GM23338 (cell line): ENCODE results near the gene KRTAP4-9. TPM values are rescaled to one million over a fixed set of nuclear protein-coding genes. Genes with fewer than 3 reads are reported as not detected.

Experiments
- ATAC-seq: fragments of 200-7000 bp; cut with Tn5 transposase; 3 replicates; pipeline ENCODE4 v1.9.1; 2020
- DNase-seq: peaks from one replicate; pipeline ENCODE4 v3.0.0-alpha.2; 2015; ENCODE audit warnings: low spot score
- H2AFZ ChIP-seq: fragments of 200-600 bp; sonication (generic); 2 replicates; pipeline ENCODE4 v1.8.0; 2016; ENCODE audit warnings: antibody characterized with exemption, mild to moderate bottlenecking, moderate library complexity
- H3F3A ChIP-seq: fragments of 200-600 bp; sonication (generic); replicated peaks from 2 replicates; pipeline ENCODE4 v1.8.0; 2017; ENCODE audit warnings: antibody characterized with exemption, mixed run types, low read depth
- H3K27ac ChIP-seq: fragments of 200-600 bp; sonication (generic); 2 replicates; pipeline ENCODE4 v1.6.1; 2016; ENCODE audit warnings: low read depth
- H3K27me3 ChIP-seq: fragments of 200-600 bp; sonication (generic); 2 replicates; pipeline ENCODE4 v1.8.0; 2016; ENCODE audit warnings: mild to moderate bottlenecking, mixed run types, moderate library complexity; ENCODE audit not compliant: insufficient read depth
- H3K36me3 ChIP-seq: fragments of 200-600 bp; sonication (generic); 2 replicates; pipeline ENCODE4 v1.8.0; 2016; ENCODE audit warnings: mild to moderate bottlenecking; ENCODE audit not compliant: insufficient read depth
- H3K4me1 ChIP-seq: fragments of 200-600 bp; sonication (generic); 2 replicates; pipeline ENCODE4 v1.8.0; 2016; ENCODE audit warnings: mild to moderate bottlenecking, moderate library complexity; ENCODE audit not compliant: insufficient read depth
- H3K4me2 ChIP-seq: fragments of 200-600 bp; sonication (generic); 2 replicates; pipeline ENCODE4 v1.7.1; 2017; ENCODE audit warnings: mixed run types
- H3K4me3 ChIP-seq: fragments of 200-600 bp; sonication (generic); 2 replicates; pipeline ENCODE4 v1.6.1; 2016; ENCODE audit warnings: mixed run types
- H3K79me2 ChIP-seq: fragments of 200-600 bp; sonication (generic); replicated peaks from 2 replicates; pipeline ENCODE4 v1.8.0; 2017; ENCODE audit warnings: mild to moderate bottlenecking; ENCODE audit not compliant: insufficient read depth
- H3K9me2 ChIP-seq: fragments of 200-600 bp; sonication (generic); 2 replicates; pipeline ENCODE4 v1.8.0; 2017; ENCODE audit not compliant: insufficient read depth
- H4K20me1 ChIP-seq: fragments of 200-600 bp; sonication (generic); replicated peaks from 2 replicates; pipeline ENCODE4 v1.8.0; 2017; ENCODE audit warnings: mild to moderate bottlenecking; ENCODE audit not compliant: insufficient read depth
- H3K27ac Mint-ChIP-seq: 2 replicates; pipeline ENCODE4 v1.8.0; 2020; ENCODE audit warnings: inconsistent platforms, mild to moderate bottlenecking, moderate library complexity, mixed read lengths
- H3K27me3 Mint-ChIP-seq: 3 replicates; pipeline ENCODE4 v1.8.0; 2022; ENCODE audit warnings: low read depth, mild to moderate bottlenecking, moderate library complexity, mixed read lengths, inconsistent platforms; ENCODE audit not compliant: insufficient read depth, poor library complexity
- H3K36me3 Mint-ChIP-seq: 3 replicates; pipeline ENCODE4 v1.8.0; 2021; ENCODE audit warnings: low read depth, mild to moderate bottlenecking, inconsistent platforms, moderate library complexity, mixed read lengths
- H3K4me1 Mint-ChIP-seq: 3 replicates; pipeline ENCODE4 v1.8.0; 2020; ENCODE audit warnings: mild to moderate bottlenecking, inconsistent platforms, mixed read lengths
- H3K4me3 Mint-ChIP-seq: 3 replicates; pipeline ENCODE4 v1.8.0; 2021; ENCODE audit warnings: moderate library complexity, mild to moderate bottlenecking, inconsistent platforms, mixed read lengths
- H3K9me3 Mint-ChIP-seq: 3 replicates; pipeline ENCODE4 v1.8.0; 2020; ENCODE audit warnings: moderate library complexity, mild to moderate bottlenecking, inconsistent platforms, mixed read lengths
- CREB1 ChIP-seq: fragments of 250-450 bp; sonication (Bioruptor Pico); IDR thresholded peaks from 2 replicates; pipeline ENCODE4 v1.5.0; 2020; ENCODE audit warnings: low read depth, mild to moderate bottlenecking, moderate library complexity
- EZH2 ChIP-seq: fragments of 200-600 bp; sonication (generic); IDR thresholded peaks from one replicate; pipeline ENCODE4 v1.8.0; 2017; ENCODE audit warnings: antibody characterized with exemption, mild to moderate bottlenecking, low read depth; ENCODE audit not compliant: unreplicated experiment
- EZH2phosphoT487 ChIP-seq: fragments of 200-600 bp; sonication (generic); IDR thresholded peaks from one replicate; pipeline ENCODE4 v1.8.1; 2018; ENCODE audit warnings: antibody characterized with exemption; ENCODE audit not compliant: unreplicated experiment
- JUNB ChIP-seq: IDR thresholded peaks from one replicate; pipeline ENCODE4 v1.6.1; 2016; ENCODE audit warnings: antibody characterized with exemption; ENCODE audit not compliant: unreplicated experiment
- NANOG ChIP-seq: IDR thresholded peaks from 2 replicates; pipeline ENCODE4 v1.6.1; 2016; ENCODE audit warnings: antibody characterized with exemption, borderline replicate concordance
- STAT1 ChIP-seq: IDR thresholded peaks from one replicate; pipeline ENCODE4 v1.6.1; 2016; ENCODE audit warnings: antibody characterized with exemption; ENCODE audit not compliant: unreplicated experiment
- ZNF114 ChIP-seq: fragments of 250-450 bp; sonication (Bioruptor Pico); IDR thresholded peaks from 2 replicates; pipeline ENCODE4 v1.5.0; 2020; ENCODE audit warnings: mild to moderate bottlenecking, moderate library complexity
- ZNF331 ChIP-seq: fragments of 250-450 bp; sonication (Bioruptor Pico); IDR thresholded peaks from 2 replicates; pipeline ENCODE4 v1.5.0; 2020; ENCODE audit warnings: low read depth, mild to moderate bottlenecking, moderate library complexity
- polyA plus RNA-seq: library from polyadenylated mRNA; unstranded; fragments of >200 nt; fragmentation: Nextera tagmentation; extraction: Ambion mirVana; gene quantifications from 2 replicates; pipeline ENCODE4 v1.2.1, GENCODE V29; 2016
- total RNA-seq: library from RNA; depleted of rRNA; stranded (reverse); fragments of >200 nt; shearing (Covaris generic); gene quantifications from 2 replicates; pipeline ENCODE4 v1.2.3, GENCODE V29; 2014
- TF ChIP-seq, protein P1 (sequence below): fragments of 250-450 bp; sonication (Bioruptor Pico); IDR thresholded peaks from 2 replicates; pipeline ENCODE4 v1.5.0; 2020; ENCODE audit warnings: mild to moderate bottlenecking, moderate library complexity
- TF ChIP-seq, protein P2 (sequence below): IDR thresholded peaks from 2 replicates; pipeline ENCODE4 v1.6.1; 2016; ENCODE audit warnings: antibody characterized with exemption
- TF ChIP-seq, protein P3 (sequence below), 2 experiments: fragments of 200-600 bp in 1 of 2; sonication (generic) in 1 of 2; conservative IDR thresholded peaks; 2 replicates each; pipeline versions ENCODE4 v1.5.1 to v1.6.1; 2016 to 2017; ENCODE audit warnings: antibody characterized with exemption in 2 of 2, low read depth in 2 of 2, mild to moderate bottlenecking in 2 of 2, moderate library complexity in 1 of 2
- TF ChIP-seq, protein P4 (sequence below): IDR thresholded peaks from one replicate; pipeline ENCODE4 v1.6.1; 2018; ENCODE audit warnings: antibody characterized with exemption; ENCODE audit not compliant: unreplicated experiment

The KRTAP4-9 gene
- total and polyA plus RNA-seq, 2 experiments from 2014 or later = not detected

DNA sequence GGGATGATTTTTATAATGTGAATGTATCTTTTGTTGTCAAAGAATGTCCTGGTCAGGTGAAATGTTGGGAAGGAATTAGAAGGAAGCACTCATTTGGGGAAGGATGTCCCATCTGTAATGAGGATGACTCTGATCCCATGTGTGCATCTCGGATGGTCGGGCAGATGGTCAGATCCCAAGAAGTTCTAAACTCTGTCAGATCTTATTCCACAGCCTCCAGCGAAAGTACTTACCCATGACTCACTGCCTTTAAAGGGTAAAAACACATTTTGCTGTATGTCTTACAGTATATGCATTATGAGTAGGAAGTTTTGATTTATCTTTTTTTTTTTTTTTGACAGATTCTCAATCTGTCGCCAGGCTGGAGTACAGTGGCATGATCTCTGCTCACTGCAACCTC is 13.5 kb downstream of the KRTAP4-9 start:
- no peak for ATAC-seq

More for the DNA sequence above, 13.5 kb downstream of the KRTAP4-9 start:
- no peaks in the 10 kb centered on the region for H3K27me3 ChIP-seq
- Mint-ChIP-seq H3K36me3 (peaks cover 13% of the 10 kb centered on the region), H3K27ac (no peak overlapping the region), H3K4me3 (no peak overlapping the region), H3K9me3 (peaks cover 5% of the 10 kb centered on the region; the same call in 2 of the 3 replicates), H3K4me1 (peaks cover 33% of the 10 kb centered on the region), H3K27me3 (peaks cover 6% of the 10 kb centered on the region)
- H3K27ac ChIP-seq = no peak overlapping the region
- no peak for DNase-seq
- H3K79me2 ChIP-seq = no peaks in the 10 kb centered on the region
- H3K4me2 ChIP-seq = no peak overlapping the region
- H3K36me3 ChIP-seq = no peaks in the 10 kb centered on the region; the same call in 1 of the 2 replicates
- H2AFZ ChIP-seq = no peak overlapping the region
- 0 out of 2 replicates have a peak, but pooled peaks cover 4% of the 10 kb centered on the region for H3K4me1 ChIP-seq
- H3K9me2 ChIP-seq = no peaks in the 10 kb centered on the region
- no peak for TF ChIP-seq EZH2phosphoT487
- TF ChIP-seq CREB1 (CRISPR knock-in tag) = no peak
- no peak for TF ChIP-seq JUNB
- TF ChIP-seq, protein P1, sequence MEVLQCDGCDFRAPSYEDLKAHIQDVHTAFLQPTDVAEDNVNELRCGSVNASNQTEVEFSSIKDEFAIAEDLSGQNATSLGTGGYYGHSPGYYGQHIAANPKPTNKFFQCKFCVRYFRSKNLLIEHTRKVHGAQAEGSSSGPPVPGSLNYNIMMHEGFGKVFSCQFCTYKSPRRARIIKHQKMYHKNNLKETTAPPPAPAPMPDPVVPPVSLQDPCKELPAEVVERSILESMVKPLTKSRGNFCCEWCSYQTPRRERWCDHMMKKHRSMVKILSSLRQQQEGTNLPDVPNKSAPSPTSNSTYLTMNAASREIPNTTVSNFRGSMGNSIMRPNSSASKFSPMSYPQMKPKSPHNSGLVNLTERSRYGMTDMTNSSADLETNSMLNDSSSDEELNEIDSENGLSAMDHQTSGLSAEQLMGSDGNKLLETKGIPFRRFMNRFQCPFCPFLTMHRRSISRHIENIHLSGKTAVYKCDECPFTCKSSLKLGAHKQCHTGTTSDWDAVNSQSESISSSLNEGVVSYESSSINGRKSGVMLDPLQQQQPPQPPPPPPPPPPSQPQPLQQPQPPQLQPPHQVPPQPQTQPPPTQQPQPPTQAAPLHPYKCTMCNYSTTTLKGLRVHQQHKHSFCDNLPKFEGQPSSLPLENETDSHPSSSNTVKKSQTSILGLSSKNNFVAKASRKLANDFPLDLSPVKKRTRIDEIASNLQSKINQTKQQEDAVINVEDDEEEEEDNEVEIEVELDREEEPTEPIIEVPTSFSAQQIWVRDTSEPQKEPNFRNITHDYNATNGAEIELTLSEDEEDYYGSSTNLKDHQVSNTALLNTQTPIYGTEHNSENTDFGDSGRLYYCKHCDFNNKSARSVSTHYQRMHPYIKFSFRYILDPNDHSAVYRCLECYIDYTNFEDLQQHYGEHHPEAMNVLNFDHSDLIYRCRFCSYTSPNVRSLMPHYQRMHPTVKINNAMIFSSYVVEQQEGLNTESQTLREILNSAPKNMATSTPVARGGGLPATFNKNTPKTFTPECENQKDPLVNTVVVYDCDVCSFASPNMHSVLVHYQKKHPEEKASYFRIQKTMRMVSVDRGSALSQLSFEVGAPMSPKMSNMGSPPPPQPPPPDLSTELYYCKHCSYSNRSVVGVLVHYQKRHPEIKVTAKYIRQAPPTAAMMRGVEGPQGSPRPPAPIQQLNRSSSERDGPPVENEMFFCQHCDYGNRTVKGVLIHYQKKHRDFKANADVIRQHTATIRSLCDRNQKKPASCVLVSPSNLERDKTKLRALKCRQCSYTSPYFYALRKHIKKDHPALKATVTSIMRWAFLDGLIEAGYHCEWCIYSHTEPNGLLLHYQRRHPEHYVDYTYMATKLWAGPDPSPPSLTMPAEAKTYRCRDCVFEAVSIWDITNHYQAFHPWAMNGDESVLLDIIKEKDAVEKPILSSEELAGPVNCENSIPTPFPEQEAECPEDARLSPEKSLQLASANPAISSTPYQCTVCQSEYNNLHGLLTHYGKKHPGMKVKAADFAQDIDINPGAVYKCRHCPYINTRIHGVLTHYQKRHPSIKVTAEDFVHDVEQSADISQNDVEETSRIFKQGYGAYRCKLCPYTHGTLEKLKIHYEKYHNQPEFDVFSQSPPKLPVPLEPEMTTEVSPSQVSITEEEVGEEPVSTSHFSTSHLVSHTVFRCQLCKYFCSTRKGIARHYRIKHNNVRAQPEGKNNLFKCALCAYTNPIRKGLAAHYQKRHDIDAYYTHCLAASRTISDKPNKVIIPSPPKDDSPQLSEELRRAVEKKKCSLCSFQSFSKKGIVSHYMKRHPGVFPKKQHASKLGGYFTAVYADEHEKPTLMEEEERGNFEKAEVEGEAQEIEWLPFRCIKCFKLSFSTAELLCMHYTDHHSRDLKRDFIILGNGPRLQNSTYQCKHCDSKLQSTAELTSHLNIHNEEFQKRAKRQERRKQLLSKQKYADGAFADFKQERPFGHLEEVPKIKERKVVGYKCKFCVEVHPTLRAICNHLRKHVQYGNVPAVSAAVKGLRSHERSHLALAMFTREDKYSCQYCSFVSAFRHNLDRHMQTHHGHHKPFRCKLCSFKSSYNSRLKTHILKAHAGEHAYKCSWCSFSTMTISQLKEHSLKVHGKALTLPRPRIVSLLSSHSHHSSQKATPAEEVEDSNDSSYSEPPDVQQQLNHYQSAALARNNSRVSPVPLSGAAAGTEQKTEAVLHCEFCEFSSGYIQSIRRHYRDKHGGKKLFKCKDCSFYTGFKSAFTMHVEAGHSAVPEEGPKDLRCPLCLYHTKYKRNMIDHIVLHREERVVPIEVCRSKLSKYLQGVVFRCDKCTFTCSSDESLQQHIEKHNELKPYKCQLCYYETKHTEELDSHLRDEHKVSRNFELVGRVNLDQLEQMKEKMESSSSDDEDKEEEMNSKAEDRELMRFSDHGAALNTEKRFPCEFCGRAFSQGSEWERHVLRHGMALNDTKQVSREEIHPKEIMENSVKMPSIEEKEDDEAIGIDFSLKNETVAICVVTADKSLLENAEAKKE (CRISPR knock-in tag) = no peak
- no peak for TF ChIP-seq ZNF114 (CRISPR knock-in tag)
- TF ChIP-seq STAT1 = no peak
- TF ChIP-seq ZNF331 (CRISPR knock-in tag) = no peak
- TF ChIP-seq, protein P2, sequence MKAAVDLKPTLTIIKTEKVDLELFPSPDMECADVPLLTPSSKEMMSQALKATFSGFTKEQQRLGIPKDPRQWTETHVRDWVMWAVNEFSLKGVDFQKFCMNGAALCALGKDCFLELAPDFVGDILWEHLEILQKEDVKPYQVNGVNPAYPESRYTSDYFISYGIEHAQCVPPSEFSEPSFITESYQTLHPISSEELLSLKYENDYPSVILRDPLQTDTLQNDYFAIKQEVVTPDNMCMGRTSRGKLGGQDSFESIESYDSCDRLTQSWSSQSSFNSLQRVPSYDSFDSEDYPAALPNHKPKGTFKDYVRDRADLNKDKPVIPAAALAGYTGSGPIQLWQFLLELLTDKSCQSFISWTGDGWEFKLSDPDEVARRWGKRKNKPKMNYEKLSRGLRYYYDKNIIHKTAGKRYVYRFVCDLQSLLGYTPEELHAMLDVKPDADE = no peak
- TF ChIP-seq, protein P3, sequence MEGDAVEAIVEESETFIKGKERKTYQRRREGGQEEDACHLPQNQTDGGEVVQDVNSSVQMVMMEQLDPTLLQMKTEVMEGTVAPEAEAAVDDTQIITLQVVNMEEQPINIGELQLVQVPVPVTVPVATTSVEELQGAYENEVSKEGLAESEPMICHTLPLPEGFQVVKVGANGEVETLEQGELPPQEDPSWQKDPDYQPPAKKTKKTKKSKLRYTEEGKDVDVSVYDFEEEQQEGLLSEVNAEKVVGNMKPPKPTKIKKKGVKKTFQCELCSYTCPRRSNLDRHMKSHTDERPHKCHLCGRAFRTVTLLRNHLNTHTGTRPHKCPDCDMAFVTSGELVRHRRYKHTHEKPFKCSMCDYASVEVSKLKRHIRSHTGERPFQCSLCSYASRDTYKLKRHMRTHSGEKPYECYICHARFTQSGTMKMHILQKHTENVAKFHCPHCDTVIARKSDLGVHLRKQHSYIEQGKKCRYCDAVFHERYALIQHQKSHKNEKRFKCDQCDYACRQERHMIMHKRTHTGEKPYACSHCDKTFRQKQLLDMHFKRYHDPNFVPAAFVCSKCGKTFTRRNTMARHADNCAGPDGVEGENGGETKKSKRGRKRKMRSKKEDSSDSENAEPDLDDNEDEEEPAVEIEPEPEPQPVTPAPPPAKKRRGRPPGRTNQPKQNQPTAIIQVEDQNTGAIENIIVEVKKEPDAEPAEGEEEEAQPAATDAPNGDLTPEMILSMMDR (conservative IDR thresholded peaks at IDR 0.05; ENCODE audit: low read depth in 2 of 2) = no peak
- no peak for TF ChIP-seq EZH2
- TF ChIP-seq NANOG = no peak
- TF ChIP-seq, protein P4, sequence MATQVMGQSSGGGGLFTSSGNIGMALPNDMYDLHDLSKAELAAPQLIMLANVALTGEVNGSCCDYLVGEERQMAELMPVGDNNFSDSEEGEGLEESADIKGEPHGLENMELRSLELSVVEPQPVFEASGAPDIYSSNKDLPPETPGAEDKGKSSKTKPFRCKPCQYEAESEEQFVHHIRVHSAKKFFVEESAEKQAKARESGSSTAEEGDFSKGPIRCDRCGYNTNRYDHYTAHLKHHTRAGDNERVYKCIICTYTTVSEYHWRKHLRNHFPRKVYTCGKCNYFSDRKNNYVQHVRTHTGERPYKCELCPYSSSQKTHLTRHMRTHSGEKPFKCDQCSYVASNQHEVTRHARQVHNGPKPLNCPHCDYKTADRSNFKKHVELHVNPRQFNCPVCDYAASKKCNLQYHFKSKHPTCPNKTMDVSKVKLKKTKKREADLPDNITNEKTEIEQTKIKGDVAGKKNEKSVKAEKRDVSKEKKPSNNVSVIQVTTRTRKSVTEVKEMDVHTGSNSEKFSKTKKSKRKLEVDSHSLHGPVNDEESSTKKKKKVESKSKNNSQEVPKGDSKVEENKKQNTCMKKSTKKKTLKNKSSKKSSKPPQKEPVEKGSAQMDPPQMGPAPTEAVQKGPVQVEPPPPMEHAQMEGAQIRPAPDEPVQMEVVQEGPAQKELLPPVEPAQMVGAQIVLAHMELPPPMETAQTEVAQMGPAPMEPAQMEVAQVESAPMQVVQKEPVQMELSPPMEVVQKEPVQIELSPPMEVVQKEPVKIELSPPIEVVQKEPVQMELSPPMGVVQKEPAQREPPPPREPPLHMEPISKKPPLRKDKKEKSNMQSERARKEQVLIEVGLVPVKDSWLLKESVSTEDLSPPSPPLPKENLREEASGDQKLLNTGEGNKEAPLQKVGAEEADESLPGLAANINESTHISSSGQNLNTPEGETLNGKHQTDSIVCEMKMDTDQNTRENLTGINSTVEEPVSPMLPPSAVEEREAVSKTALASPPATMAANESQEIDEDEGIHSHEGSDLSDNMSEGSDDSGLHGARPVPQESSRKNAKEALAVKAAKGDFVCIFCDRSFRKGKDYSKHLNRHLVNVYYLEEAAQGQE = no peak
- no peaks in the 10 kb centered on the region for H4K20me1 ChIP-seq
- no peak overlapping the region for H3K4me3 ChIP-seq
- no peaks in the 10 kb centered on the region for H3F3A ChIP-seq
